Urothelium cell line (cell line): ENCODE measurements around the gene MGARP.
"Not testable (repeated sequence)": the region's sequence is repeated elsewhere in the genome, so short reads cannot be mapped to it uniquely, and the experiment has no call there.

ENCODE experiments used
- DNase-seq: peaks from one replicate; pipeline ENCODE4 v3.0.0; 2011; ENCODE audit warnings: low spot score, mixed read lengths
- FAIRE-seq: peaks from 2 replicates; lab custom pipeline; 2011; peaks lifted over from hg19 to GRCh38; lab: Jason Lieb, UNC

The MGARP gene

DNA sequence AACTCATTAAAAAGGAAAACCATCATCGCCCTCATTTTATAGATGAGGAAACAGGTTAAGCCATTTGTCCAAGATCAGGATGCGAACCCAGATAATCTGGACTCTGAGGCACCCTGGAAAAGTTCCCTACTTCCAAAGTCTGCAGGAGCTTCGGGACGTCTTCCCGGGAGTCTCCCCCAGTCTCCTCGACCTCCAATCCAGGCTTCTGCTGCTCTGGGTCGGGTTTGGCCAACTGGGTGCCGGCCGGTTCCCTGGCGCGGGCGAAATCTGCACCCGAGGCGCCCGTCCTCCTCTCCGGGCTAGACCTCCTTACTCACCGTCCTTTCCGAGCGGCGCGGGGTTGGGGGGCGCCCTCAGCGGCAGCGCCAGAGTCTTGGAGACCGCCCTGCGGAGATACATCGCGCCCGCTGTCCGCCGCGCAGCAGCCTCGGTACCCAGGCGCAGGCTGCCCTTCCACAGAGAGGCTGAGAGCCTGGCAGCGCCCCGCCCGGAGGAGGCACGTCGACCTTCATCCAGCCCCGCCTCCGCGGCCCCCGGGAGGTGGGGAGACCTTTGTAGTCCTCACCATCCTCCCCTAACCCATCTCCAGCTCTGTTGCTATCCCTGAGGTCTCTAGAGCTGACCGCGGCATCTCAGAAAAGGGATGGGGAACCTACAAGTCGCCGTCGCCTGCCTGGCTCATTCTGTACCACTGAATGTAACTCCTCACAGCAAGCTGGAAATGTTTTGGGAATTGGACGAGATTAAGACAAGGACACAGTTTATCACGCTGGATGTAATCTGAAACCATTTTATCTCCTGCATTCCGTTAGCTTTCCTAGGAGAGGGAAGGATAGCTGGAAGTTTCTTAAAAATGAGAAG lies at the start of gene MGARP:
Gene MGARP (minus strand): TSS at position 466 of the 861 bp plus-strand sequence. CDS start 67 bp downstream, at position 399.
- DNase-seq (no peak), FAIRE-seq (no peak)

DNA sequence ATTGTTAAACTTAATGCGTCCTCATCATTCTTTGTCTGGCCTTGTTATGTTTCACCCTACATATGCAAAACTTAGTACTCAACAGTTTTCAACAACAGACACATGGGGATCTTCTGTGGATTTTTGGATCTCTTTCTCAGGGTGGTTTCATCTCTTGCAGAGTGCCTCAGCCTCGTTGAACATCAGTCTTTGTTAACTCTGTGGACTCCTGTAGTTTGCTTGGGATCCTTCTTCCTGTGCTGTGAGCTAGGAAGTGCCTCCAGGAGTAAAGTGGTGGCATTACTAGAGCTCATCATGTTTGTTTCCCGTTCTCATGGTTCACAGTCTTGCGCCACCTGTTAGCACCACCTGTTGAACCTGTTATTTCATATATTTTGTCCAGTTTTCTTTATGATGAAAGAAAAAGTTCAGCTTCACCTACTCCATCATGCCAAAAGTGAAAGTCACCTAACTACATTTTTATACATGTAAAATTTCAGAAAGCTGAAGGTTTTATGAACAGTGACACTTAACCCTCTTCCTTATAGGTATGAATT lies 49.7 kb upstream of the MGARP start:
- DNase-seq (no peak), FAIRE-seq (no peak)

DNA sequence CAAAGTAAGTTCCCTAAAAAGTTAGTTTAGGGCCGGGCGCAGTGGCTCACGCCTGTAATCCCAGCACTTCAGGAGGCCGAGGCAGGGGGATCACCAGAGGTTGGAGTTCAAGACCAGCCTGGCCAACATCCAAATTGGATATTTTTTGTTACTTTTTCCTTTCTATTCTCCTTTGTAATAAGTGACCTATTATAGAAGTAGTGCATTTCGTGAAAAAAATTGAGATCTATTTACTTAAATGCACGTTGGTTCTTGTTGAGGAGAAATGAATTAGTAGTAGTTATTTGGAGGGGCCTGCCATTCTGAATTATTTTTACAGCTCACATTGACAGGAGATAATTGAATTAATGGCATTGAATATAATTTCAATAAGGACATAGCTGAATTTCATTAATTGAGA lies 44.6 kb upstream of the MGARP start:
- DNase-seq, result no peak
- FAIRE-seq, result no peak

DNA sequence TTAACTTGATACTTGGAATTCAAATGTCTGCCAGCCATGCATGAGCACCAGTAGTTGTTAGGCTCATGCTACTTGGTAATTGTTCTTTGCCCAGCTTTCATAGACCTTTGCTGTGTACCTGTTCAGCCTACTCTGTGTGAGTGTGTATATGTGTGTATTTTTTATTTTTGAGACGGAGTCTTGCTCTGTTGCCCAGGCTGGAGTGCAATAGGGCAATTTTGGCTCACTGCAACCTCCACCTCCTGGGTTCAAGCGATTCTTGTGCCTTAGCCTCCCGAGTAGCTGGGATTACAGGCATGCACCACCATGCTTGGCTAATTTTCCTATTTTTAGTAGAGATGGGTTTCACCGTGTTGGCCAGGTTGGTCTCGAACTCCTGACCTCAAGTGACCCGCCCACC lies 42.5 kb upstream of the MGARP start:
- DNase-seq, FAIRE-seq: not testable (repeated sequence)

DNA sequence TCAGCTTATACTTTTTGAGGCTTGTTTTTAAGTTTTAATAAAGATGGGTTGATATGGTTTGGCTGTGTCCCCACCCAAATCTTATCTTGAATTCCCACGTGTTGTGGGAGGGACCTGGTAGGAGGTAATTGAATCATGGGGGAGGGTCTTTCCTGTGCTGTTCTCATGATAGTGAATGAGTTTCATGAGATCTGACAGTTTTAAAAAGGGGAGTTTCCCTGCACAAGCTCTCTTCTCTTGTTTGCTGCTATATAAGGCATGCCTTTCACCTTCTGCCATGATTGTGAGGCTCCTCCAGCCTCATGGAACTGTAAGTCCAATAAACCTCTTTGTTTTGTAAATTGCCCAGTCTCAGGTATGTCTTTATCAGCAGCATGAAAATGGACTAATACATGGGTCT lies 42.0 kb upstream of the MGARP start:
- not testable (repeated sequence) for DNase-seq, FAIRE-seq

DNA sequence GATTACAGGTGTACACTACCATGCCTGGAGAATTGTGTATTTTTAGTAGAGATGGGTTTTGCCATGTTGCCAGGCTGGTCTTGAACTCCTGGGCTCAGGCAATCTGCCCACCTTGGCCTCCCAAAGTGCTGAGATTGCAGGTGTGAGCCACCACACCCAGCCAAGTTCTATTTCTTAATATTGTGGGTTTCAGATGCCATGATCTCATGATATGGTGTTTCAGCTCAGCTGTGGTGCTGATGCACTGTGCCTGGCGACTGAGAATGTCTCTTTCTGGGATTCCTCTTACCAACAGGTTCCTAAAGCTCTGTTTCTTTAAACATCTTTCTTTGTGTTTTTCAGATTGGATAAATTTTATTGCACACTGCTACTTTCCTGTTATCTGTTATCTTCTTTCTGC lies 39.5 kb upstream of the MGARP start:
- FAIRE-seq, result no peak
- DNase-seq, result no peak

DNA sequence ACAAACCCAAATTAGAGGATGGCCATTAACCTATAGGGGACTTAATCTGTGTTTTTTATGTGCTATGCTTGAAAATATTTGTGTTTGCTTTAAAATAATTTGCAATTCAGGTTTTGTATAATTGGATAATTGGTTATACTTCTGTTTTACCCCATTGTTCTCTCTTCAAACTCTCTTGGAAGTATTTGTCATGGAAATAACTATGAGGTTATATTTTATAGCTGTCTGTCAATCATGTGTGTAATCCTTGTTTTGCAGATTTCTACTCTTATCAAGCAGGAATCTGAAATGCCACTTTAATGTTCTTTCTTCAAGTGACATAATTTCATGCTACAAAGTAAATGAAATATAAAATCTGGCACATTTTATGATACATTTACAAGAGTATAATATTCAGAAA lies 37.6 kb upstream of the MGARP start:
- no peak for FAIRE-seq
- no peak for DNase-seq

DNA sequence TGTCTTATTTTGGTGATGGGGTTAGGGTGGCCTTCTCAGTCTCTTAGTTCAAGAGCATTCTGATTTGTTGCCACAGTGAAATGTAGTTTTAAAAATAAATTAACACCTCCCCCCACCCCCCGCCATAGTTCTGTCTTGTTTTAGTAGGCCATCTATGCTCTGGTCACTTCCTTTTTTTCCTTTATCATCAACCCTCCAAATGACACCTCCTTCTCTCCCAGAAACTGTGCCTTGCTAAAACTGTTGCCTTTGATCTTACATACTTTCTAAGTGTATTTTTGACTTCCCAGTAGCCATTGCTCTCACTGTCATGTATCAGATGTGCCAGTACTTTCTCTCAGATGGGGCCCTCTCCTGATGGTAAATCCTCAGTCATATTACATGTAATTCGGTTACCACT lies 36.7 kb upstream of the MGARP start:
- DNase-seq (no peak), FAIRE-seq (no peak)

DNA sequence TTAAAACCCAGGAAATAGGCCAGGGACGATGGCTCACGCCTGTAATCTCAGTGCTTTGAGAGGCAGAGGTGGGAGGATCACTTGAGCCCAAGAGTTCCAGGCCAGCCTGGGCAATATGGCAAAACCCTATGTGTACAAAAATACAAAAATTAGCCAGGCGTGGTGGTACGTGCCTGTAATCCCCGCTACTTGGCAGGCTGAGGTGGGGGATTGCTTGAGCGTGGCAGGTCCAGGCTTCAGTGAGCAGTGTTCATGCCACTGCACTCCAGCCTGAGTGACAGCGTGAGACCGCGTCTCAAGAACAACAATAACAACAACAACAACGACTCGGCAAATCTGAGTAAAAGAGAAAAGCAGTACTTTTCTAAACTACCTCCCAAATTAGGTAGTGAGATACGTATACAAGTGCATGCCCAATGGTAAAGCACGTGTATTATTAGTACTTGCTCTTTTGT lies 35.2 kb upstream of the MGARP start:
- no peak for FAIRE-seq
- no peak for DNase-seq

DNA sequence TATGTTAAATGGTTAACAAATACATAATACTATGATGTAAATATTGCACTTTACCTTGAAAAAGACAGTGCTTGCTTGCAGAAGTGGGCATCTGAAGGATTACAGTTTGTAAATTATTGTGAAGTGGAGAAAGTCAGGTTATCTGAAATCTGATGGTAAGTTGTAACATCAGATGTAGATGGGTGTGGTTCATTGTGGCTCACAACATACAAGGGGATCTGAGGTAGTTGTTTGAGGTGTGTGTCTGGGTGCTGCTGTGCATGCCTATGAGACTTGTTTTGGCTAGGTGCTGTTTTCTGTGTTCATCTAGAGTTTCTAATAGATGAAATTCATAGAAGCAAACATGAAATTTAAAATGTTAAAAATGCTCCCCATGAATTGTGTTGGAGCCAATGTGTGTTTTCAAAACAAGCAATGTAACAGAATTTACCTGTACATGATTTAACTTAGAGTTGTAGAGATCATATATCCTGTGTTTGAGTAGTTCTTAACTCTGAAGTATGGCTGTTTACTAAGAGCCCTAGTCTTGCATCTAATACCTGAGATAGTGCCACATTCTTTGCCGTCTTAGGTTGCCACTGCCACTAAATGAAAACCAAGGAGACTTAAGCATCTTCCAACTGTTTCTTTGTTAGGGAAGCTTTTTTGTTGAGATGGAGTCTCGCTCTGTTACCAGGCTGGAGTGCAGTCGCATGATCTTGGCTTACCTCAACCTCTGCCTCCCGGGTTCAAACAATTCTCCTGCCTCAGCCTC lies 34.2 kb upstream of the MGARP start:
- DNase-seq (no peak), FAIRE-seq (no peak)

DNA sequence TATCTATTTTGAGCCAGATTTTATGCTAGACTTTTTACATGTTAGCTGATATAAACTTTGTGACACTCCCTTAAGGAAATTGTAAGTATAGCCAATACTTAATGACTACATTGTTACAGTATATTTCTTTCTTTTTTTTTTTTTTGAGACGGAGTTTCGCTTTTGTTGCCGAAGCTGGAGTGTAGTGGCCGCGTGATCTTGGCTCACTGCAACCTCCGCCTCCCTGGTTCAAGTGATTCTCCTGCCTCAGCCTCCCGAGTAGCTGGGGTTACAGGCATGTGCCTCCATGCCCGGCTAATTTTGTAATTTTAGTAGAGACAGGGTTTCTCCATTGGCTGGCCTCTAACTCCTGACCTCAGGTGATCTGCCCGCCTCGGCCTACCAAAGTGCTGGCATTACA lies 33.4 kb upstream of the MGARP start:
- not testable (repeated sequence) for DNase-seq, FAIRE-seq

DNA sequence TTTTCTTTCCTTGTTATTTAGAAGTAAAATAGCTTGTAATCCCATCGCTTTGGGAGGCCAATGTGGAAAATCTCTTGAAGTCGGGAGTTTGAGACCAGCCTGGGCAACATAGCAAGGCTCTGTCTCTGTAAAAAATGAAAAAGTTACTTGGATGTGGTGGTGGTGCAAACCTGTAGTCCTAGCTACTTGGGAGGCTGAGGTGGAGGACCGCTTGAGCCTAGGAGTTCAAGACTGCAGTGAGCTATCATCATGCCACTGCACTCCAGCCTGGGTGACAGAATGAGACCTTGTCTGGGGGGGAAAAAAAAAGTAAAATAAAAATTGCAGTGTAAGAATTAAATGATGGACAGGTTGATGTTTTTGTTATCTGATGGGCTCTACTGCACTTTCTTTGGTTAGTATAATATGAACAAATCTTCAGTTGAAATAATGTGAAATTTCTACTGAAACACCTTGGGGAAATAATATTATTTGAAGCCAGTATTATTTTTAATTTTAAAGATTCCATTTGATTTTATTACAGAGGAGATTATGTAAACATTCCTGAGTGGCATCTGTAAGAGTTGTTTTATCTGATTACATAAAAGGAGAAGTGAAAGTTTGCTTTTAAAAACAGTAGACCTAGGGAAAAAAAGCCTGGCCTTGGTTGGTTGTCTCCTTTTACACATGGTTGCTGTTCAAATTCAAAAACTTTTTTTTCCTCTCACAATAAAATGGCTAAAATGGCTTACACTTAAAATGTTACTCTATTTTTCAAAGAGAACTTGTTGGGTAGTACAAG lies 32.7 kb upstream of the MGARP start:
- DNase-seq, result no peak
- no peak for FAIRE-seq

DNA sequence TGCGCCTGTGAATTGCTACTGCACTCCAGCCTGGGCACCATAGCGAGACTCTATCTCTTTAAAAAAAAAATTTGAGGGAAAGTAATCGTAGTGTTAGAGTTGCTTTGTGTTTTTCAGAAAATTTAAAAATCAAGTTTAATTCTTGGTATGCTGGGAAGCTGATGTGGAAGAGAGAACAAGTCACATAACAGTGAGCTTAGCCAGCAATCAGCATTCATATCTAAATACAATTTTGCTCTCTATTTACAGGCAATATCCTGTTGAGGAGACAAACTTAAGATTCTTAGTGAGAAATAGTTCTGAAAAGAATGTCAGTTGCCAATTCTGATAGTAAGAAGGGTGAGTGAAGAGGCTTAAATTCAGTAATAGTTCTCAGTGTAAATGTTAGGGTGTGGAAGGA lies 31.9 kb upstream of the MGARP start:
- FAIRE-seq (no peak), DNase-seq (no peak)

DNA sequence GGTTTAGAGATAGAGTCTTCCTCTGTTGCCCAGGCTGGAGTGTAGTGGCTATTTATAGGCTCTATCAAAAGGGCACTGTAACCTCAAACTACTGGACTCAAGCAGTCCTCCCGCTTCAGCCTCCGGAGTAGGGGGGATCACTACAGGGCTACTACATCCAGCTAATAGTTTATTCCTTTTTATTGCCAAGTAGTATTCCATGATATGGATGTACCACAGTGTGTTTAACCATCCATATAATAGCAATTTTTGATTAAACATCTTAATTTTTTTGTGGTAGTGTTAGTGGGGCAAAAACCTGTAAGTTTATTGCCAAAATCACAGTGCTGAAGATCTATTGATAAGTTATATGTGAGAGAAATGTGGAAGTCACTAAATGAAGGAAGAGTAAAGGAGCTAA lies 24.9 kb upstream of the MGARP start:
- FAIRE-seq (no peak), DNase-seq (no peak)

DNA sequence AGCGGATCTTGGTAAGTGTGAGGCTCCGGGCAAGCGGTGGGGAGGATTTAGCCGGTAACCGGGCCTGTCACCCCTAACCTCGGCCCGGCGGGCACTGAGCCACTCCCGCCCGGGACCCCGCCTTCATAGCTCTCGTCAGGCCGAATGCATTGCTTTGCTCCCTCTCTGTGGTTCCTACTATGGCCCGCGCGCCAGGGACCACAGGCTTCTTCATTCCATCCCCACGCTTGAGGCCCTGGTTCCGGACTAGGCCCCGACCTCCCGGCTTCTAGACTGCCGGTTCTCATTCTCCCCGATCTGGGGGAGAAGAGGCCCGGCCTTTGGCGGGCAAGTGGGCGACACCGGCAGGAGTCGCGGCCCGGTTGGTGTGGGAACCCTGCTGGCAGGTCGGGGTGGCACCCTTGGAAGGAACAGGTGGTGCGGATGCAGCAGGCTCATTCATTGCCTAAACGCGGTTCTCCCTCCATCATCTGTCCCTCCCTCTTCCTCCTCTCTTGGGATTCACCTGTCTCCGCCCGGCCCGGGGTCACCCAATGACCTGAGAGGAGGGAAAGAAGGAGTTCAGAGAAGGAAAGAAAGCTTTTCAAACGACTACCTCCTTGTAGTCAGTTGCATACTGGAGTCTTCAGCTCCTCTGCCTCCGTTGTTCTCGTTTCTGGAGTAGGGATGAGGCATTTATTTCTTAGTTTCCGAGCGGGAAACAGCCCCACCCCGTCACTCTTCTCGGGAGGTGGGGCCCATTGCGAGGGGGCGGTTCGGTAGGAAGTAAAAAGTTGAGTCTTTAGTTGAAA lies 22.0 kb upstream of the MGARP start, which contains the start of gene NDUFC1:
Gene NDUFC1 (minus strand): TSS at position 657 of the 791 bp plus-strand sequence. CDS start 6,679 bp downstream, outside the sequence.
- no peak for FAIRE-seq
- DNase-seq, result peak; percentile 26

DNA sequence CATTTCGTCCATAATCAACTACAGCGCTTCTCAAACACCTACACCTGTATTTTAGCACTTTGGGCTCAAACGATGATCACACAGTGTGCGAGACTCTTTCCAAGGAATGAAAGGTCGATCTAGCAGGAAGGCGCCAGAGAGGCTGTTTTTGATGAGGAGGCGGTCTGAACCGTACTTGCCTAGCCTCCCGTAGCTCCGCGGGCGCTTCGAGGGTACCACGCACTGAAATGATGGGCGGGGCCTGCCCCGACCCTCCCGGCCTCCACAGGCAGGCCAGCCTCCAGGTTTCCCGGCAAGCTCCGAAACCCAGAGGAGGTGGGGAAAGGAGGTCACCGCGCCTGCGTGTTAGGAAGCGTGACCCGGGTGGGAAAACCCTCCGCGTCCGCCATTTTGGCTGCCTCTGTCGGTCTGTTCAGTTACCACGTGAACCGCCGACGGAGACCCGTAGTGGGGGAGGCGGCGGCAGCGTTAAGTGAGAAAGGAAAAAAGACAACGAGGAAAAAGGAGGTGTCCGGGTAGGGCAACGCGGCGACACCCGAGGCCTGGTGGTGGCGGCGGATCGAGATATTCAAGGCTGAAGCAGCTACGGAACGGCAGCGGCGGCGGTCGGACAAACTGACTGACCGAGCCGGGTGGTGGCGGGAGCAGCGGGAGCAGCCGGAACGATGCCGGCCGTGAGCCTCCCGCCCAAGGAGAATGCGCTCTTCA lies 21.2 kb upstream of the MGARP start, which contains the start of gene NAA15:
Gene NAA15 (plus strand): TSS at position 393 of the 708 bp plus-strand sequence. CDS start 273 bp downstream, at position 666.
- no peak for FAIRE-seq
- peak; percentile 94 for DNase-seq

DNA sequence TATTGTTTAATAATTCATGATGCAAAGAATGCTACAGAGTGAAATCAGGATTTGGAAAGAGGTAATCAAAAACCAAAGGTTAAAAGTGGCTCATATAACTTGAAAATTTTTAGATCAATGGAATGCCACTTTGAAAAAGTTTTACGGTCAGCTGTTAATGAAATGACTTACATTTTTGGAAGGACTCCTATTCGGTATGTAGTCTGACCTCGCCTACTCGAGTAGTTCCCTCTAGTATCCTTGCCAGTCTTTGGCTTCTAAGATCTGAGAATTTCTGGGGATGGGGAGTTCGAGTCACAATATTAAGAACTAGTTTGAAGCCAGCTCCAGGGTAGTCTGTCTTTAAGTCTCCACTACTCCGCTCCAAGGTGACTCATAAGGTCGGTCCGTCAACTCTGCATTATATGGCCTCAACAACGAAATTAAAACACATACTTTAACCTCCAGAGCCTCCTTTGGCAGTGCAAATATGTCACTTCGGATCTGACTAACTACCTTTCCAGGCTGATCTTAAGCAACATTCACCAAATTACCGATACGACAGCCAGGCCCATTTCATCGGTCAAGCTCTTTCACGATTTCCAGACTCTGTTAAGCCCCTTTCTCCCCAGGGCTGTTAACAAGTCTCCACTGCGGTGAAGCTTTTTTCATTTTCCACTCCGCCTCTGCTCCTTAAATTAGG lies 20.5 kb upstream of the MGARP start:
- FAIRE-seq (no peak), DNase-seq (peak; percentile 5)

DNA sequence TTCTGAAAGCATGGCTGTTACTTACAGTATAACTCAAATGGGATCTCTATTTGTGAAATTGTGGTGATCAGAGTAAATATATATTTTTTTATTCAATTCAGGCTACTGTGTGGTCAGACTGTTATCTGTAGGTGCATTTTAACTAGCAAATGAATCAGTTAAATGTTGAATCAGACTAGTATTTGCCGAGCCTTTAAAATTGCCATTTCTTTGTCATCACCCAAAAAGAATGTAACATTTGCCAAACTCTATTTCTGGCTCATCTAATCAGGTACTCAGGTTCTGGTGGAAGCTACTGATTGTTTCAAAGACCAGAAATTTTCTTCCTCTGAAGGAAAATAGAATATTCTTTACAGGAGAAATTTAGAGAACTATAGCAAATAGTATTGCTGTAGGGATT lies 19.5 kb upstream of the MGARP start:
- DNase-seq (no peak), FAIRE-seq (no peak)

DNA sequence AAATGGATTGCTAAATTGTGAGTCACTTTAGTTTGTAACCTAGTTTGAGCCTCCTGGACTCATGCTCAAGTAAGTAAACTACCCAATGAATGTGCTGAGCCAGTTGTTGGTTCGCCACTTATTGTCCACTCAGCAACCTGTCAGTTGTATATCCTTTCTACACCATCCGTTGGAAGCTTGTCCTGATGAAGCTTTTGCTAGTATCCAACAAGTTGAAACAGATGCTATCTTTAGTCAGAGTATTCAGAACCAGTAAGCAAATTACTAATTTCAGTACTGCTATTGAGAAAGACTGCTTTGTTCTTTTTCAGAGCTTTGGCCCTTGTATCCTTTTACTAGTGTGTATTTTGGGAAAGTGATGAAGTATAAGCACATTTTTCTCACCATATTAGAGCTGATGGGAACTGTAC lies 17.0 kb upstream of the MGARP start:
- FAIRE-seq, result no peak
- no peak for DNase-seq
